ENCODE results near the gene CIZ1.

Gene CIZ1

DNA sequence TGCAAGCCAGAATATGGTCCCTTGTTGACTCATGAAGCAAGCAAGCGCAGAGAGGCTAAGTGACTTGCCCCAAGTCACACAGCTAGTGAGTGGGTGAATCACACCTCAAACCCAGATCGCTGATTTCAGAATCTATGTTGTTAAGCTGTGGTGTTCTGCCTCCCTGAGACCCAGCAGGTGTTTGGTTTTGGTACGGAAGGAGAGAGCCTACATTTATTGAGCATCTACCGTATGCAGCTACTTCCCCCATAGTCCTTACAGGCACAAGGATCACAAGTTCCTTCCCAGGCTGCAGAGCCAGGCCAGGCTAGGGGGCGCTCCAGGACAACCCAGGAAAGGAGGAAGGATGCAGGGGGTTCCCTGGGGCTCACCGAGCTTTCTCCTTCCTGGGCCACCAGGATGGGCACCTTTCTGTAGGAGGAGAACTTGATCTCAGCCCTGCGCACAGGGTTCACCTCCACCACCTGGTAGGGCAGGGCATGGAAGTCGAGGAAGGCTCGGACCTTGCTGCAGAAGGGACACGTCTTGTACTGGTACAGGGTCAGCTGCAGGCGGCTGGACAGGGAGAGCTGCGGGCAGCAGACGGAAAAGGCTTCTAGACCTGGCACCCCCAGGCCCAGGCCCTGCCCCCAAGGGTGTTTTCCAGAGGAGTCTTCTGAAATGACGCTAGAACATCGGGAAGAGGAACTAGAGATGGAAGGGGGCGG lies 66.3 kb downstream of the CIZ1 start:
- no peak overlapping the region for H3K4me2 ChIP-seq
- no peak overlapping the region for H3K9ac ChIP-seq
- H3K4me1 ChIP-seq (ENCODE audit: low read depth, poor library complexity, severe bottlenecking) = peaks cover 18% of the 10 kb centered on the region
- peaks cover 31% of the 10 kb centered on the region for H3K79me2 ChIP-seq (ENCODE audit: insufficient read depth, low read depth)
- TF ChIP-seq, protein P1, sequence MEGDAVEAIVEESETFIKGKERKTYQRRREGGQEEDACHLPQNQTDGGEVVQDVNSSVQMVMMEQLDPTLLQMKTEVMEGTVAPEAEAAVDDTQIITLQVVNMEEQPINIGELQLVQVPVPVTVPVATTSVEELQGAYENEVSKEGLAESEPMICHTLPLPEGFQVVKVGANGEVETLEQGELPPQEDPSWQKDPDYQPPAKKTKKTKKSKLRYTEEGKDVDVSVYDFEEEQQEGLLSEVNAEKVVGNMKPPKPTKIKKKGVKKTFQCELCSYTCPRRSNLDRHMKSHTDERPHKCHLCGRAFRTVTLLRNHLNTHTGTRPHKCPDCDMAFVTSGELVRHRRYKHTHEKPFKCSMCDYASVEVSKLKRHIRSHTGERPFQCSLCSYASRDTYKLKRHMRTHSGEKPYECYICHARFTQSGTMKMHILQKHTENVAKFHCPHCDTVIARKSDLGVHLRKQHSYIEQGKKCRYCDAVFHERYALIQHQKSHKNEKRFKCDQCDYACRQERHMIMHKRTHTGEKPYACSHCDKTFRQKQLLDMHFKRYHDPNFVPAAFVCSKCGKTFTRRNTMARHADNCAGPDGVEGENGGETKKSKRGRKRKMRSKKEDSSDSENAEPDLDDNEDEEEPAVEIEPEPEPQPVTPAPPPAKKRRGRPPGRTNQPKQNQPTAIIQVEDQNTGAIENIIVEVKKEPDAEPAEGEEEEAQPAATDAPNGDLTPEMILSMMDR (conservative IDR thresholded peaks at IDR 0.05; ENCODE audit: low read depth, low read length) = peak; percentile 52
- H2AFZ ChIP-seq (ENCODE audit: low read depth) = no peak overlapping the region
- H3K27me3 ChIP-seq (ENCODE audit: insufficient read depth, low read depth) = no peaks in the 10 kb centered on the region
- no peaks in the 10 kb centered on the region for H4K20me1 ChIP-seq (ENCODE audit: insufficient read depth)
- no peak overlapping the region for H3K4me3 ChIP-seq (IDR thresholded peaks at IDR 0.05; ENCODE audit: insufficient read depth, low read depth, low read length)
- H3K36me3 ChIP-seq (ENCODE audit: insufficient read depth) = no peaks in the 10 kb centered on the region
- no peak overlapping the region for H3K27ac ChIP-seq

DNA sequence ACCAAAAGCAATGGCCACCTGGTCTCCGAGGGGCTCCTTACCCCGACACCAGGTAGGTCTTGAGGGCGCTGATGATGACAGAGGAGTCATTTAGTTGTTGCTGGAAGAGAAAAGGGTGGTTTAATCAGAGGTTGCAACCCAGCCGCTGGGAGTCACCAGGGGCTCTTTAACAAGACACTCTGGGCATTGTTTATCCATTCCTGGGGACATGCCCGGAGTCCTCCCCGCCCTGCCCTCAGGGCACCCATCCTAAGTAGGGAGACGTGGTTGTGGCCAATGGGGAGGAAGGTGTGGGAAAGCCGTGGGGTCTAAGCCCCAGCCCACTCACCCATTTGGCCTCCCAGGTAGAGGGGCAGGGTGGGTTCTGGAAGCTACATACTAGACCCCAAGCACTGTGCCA lies 66.9 kb downstream of the CIZ1 start:
- H3K36me3 ChIP-seq (ENCODE audit: insufficient read depth) = no peaks in the 10 kb centered on the region
- peaks cover 18% of the 10 kb centered on the region for H3K4me1 ChIP-seq (ENCODE audit: low read depth, poor library complexity, severe bottlenecking)
- no peaks in the 10 kb centered on the region for H3K27me3 ChIP-seq (ENCODE audit: insufficient read depth, low read depth)
- no peak overlapping the region for H3K4me2 ChIP-seq
- H3K27ac ChIP-seq = no peak overlapping the region
- peaks cover 31% of the 10 kb centered on the region for H3K79me2 ChIP-seq (ENCODE audit: insufficient read depth, low read depth)
- TF ChIP-seq, protein P1 (conservative IDR thresholded peaks at IDR 0.05; ENCODE audit: low read depth, low read length) = no peak
- no peak overlapping the region for H3K4me3 ChIP-seq (IDR thresholded peaks at IDR 0.05; ENCODE audit: insufficient read depth, low read depth, low read length)
- H3K9ac ChIP-seq = no peak overlapping the region
- no peak overlapping the region for H2AFZ ChIP-seq (ENCODE audit: low read depth)
- no peaks in the 10 kb centered on the region for H4K20me1 ChIP-seq (ENCODE audit: insufficient read depth)

DNA sequence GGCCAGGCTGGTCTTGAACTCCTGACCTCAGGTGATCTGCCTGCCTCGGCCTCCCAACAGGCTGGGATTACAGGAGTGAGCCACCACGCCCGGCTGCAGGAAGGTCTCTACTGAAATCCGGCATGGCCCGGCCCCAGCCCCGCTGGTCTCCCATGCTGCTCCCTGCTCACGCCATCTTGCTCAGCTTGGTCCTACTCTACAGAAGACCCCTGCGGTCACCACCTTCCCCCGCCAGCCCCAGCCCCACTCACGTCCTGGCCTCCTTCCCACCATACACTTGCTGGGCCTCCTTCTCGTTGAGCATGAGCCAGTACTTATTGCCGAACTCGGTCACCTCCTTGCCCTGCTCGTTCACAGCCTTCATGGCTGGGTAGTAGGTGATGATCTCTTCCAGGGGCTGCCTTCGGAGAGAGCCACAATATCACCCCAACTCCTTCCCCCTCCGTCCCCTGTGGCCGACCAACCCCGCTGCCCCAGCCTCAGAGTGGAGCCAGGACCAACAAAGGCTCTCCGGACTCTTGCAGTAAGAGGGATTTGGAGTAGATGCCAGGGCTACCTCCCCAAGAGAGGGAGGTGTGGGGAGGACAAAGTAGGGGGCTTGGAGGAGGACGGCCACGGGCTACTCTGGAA lies 67.8 kb downstream of the CIZ1 start:
- Histone ChIP-seq H2AFZ (ENCODE audit: low read depth) (no peak overlapping the region), H3K79me2 (ENCODE audit: insufficient read depth, low read depth) (peaks cover 31% of the 10 kb centered on the region), H3K4me2 (no peak overlapping the region), H4K20me1 (ENCODE audit: insufficient read depth) (no peaks in the 10 kb centered on the region), H3K27me3 (ENCODE audit: insufficient read depth, low read depth) (no peaks in the 10 kb centered on the region), H3K4me3 (IDR thresholded peaks at IDR 0.05; ENCODE audit: insufficient read depth, low read depth, low read length) (no peak overlapping the region), H3K9ac (no peak overlapping the region), H3K36me3 (ENCODE audit: insufficient read depth) (no peaks in the 10 kb centered on the region), H3K27ac (no peak overlapping the region), H3K4me1 (ENCODE audit: low read depth, poor library complexity, severe bottlenecking) (peaks cover 11% of the 10 kb centered on the region)
- TF ChIP-seq, protein P1 (conservative IDR thresholded peaks at IDR 0.05; ENCODE audit: low read depth, low read length) = no peak

DNA sequence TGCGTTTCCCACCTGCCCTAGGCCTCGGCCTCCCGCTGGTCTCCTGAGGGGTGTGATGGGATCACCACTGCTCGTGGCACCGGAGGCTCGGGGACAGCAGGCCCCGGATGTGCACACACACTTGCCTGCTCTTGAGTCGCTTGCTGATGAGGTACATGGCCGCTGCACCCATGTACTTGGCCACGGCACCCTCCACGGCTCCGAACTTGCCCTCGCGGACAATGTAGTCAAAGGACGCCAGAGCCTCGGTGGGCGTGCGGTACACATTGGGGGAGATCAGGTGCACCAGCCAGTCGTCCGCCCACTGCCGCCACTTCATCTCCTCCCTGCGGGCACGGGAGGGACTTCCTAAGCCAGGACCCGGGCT lies 68.6 kb downstream of the CIZ1 start:
- Histone ChIP-seq H3K27me3 (ENCODE audit: insufficient read depth, low read depth) (no peaks in the 10 kb centered on the region), H2AFZ (ENCODE audit: low read depth) (no peak overlapping the region), H3K4me2 (no peak overlapping the region), H3K79me2 (ENCODE audit: insufficient read depth, low read depth) (peaks cover 31% of the 10 kb centered on the region), H3K36me3 (ENCODE audit: insufficient read depth) (no peaks in the 10 kb centered on the region), H3K4me1 (ENCODE audit: low read depth, poor library complexity, severe bottlenecking) (peaks cover 11% of the 10 kb centered on the region), H3K9ac (no peak overlapping the region), H4K20me1 (ENCODE audit: insufficient read depth) (no peaks in the 10 kb centered on the region), H3K27ac (no peak overlapping the region), H3K4me3 (IDR thresholded peaks at IDR 0.05; ENCODE audit: insufficient read depth, low read depth, low read length) (no peak overlapping the region)
- TF ChIP-seq, protein P1 (conservative IDR thresholded peaks at IDR 0.05; ENCODE audit: low read depth, low read length) = no peak
